Neutrophil (primary cell): Measurements from ENCODE around the gene GFM1.

ENCODE experiments used
- H3K27ac ChIP-seq: fragments of 200-600 bp; sonication (generic); 2 replicates; pipeline ENCODE4 v1.5.1; 2016; ENCODE audit warnings: mild to moderate bottlenecking, moderate library complexity
- H3K27me3 ChIP-seq: fragments of 200-600 bp; sonication (generic); 2 replicates; pipeline ENCODE4 v1.6.0; 2016; ENCODE audit warnings: mild to moderate bottlenecking
- H3K36me3 ChIP-seq: fragments of 200-600 bp; sonication (generic); 2 replicates; pipeline ENCODE4 v1.5.1; 2017
- H3K4me1 ChIP-seq, 2 experiments: fragments of 200-600 bp in 1 of 2; sonication (generic) in 1 of 2; 1 replicate in 1 of 2; 2 replicates in 1 of 2; pipeline versions ENCODE4 v1.5.1 to v1.6.1; 2013 to 2016; ENCODE audit warnings: low read depth in 1 of 2, low read length in 1 of 2, mild to moderate bottlenecking in 1 of 2, moderate library complexity in 1 of 2; ENCODE audit not compliant: control insufficient read depth in 1 of 2, insufficient read depth in 1 of 2
- H3K4me3 ChIP-seq, 2 experiments: fragments of 200-600 bp in 1 of 2; sonication (generic) in 1 of 2; 1 replicate in 1 of 2; 2 replicates in 1 of 2; pipeline ENCODE4 v1.5.1; 2013 to 2016; ENCODE audit warnings: low read depth in 1 of 2, low read length in 1 of 2, mild to moderate bottlenecking in 1 of 2, moderate library complexity in 1 of 2
- H3K9me3 ChIP-seq: fragments of 200-600 bp; sonication (generic); 2 replicates; pipeline ENCODE4 v1.5.1; 2016
- TF ChIP-seq, protein P1 (sequence below): fragments of 200-600 bp; sonication (generic); IDR thresholded peaks from 2 replicates; pipeline ENCODE4 v1.5.1; 2016; ENCODE audit warnings: antibody characterized with exemption

The GFM1 gene

GRCh38 chr3:158663246-158663645 lies 18.9 kb downstream of the GFM1 start:
- no peaks in the 10 kb centered on the region for H3K27me3 ChIP-seq
- no peak overlapping the region for H3K4me3 ChIP-seq
- TF ChIP-seq, protein P1, sequence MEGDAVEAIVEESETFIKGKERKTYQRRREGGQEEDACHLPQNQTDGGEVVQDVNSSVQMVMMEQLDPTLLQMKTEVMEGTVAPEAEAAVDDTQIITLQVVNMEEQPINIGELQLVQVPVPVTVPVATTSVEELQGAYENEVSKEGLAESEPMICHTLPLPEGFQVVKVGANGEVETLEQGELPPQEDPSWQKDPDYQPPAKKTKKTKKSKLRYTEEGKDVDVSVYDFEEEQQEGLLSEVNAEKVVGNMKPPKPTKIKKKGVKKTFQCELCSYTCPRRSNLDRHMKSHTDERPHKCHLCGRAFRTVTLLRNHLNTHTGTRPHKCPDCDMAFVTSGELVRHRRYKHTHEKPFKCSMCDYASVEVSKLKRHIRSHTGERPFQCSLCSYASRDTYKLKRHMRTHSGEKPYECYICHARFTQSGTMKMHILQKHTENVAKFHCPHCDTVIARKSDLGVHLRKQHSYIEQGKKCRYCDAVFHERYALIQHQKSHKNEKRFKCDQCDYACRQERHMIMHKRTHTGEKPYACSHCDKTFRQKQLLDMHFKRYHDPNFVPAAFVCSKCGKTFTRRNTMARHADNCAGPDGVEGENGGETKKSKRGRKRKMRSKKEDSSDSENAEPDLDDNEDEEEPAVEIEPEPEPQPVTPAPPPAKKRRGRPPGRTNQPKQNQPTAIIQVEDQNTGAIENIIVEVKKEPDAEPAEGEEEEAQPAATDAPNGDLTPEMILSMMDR = no peak
- no peaks in the 10 kb centered on the region for H3K4me1 ChIP-seq
- no peaks in the 10 kb centered on the region for H3K9me3 ChIP-seq
- H3K27ac ChIP-seq = no peak overlapping the region
- peaks cover 77% of the 10 kb centered on the region for H3K36me3 ChIP-seq

DNA sequence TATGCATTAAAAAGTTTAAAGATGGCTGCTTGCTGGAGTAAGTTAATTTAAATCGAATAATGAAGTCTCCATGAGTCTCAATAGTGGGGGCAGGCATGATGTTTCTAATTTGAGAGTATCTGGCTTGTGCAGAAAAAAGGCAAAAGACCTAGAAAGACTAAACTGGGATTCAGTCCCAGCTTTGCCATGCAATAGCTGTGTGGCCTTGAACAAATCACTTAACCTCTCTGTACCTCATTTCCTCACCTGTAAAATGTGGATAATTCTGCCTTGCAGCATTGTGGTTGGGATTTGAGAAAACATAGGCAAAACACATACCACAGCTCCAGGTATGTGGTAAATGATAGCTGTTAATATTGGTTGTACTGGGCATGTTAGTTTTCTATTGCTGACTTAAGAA lies 19.5 kb downstream of the GFM1 start:
- Histone ChIP-seq H3K27me3 (no peaks in the 10 kb centered on the region), H3K9me3 (no peaks in the 10 kb centered on the region), H3K4me1 (no peaks in the 10 kb centered on the region), H3K4me3 (no peak overlapping the region), H3K36me3 (peaks cover 80% of the 10 kb centered on the region), H3K27ac (no peak overlapping the region)
- TF ChIP-seq, protein P1 = no peak

- H3K27ac ChIP-seq = no peak overlapping the region
- peaks cover 70% of the 10 kb centered on the region for H3K36me3 ChIP-seq
These were observed 22.1 kb downstream of the GFM1 start for GRCh38 chr3:158666416-158666815.

DNA sequence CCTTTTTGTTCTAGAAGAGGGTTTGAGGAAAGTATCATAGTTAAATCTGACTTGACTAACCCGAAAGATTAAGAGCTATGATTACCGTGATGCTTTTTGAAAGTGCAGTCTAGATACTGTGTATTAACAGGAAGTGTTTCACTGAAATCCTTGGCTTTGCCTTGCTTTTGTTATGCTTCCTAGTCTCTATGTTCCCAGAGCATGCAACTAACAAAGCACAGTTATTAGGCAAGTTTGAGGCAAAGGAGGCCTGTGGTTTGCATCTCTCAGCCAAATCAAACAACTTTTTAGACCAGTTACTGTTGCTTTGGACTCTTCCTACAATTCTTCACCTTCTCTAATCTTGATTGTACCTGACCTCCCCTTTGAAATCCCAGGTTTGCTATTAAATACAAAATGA lies 24.2 kb downstream of the GFM1 start:
- H3K9me3 ChIP-seq = no peaks in the 10 kb centered on the region
- peaks cover 59% of the 10 kb centered on the region for H3K36me3 ChIP-seq
- H3K4me3 ChIP-seq = no peak overlapping the region
- peaks cover 14 to 20% of the 10 kb centered on the region in 2 experiments for H3K4me1 ChIP-seq
- H3K27ac ChIP-seq = no peak overlapping the region
- H3K27me3 ChIP-seq = no peaks in the 10 kb centered on the region
- TF ChIP-seq, protein P1 = no peak

More at GRCh38 chr3:158666416-158666815, 22.1 kb downstream of the GFM1 start:
- H3K27me3 ChIP-seq = no peaks in the 10 kb centered on the region
- H3K4me1 ChIP-seq = peaks cover 4 to 6% of the 10 kb centered on the region in 2 experiments
- no peak overlapping the region for H3K4me3 ChIP-seq
- no peaks in the 10 kb centered on the region for H3K9me3 ChIP-seq
- TF ChIP-seq, protein P1 = no peak

- TF ChIP-seq, protein P1 = no peak
- Histone ChIP-seq H3K27ac (peak overlapping the region; percentile 89), H3K4me3 (peak overlapping the region; percentile 79 to 83)
These were observed 27.5 kb downstream of the GFM1 start for GRCh38 chr3:158671821-158672214.

More at GRCh38 chr3:158671821-158672214, 27.5 kb downstream of the GFM1 start:
- H3K4me1 ChIP-seq = peaks cover 14 to 20% of the 10 kb centered on the region in 2 experiments
- no peaks in the 10 kb centered on the region for H3K27me3 ChIP-seq
- peaks cover 26% of the 10 kb centered on the region for H3K36me3 ChIP-seq
- H3K9me3 ChIP-seq = no peaks in the 10 kb centered on the region
